ENCODE measurements around the gene EBI3. TPM values are rescaled to one million over a fixed set of nuclear protein-coding genes. Genes with fewer than 3 reads are reported as not detected.
A peak's percentile ranks its signal among the peaks of the same experiment; 100 is the strongest.

Gene EBI3
- total and polyA plus RNA-seq, 2 of the 8 experiments (the other 6 are each of a cell fraction or from before 2014, with no cell fraction given), result 0.99 to 8.4 TPM

- Histone ChIP-seq H3K27ac (ENCODE audit: low read depth, low read length) (no peak overlapping the region), H4K5ac (ENCODE audit: insufficient read length, low read depth, low read length) (no peak overlapping the region), H2BK12ac (ENCODE audit: low read depth, low read length) (peak overlapping the region; percentile 1; the same call in 1 of the 2 replicates), H2BK5ac (ENCODE audit: low read depth, low read length) (no peak overlapping the region), H4K91ac (replicated peaks; ENCODE audit: insufficient read length, low read length) (no peak overlapping the region), H4K20me1 (replicated peaks in 1 of 2; ENCODE audit: control insufficient read depth in 1 of 2, insufficient read depth in 2 of 2, low read length in 2 of 2) (no peaks in the 10 kb centered on the region), H3K79me1 (ENCODE audit: low read depth, low read length) (no peaks in the 10 kb centered on the region), H2AFZ (ENCODE audit: low read length) (no peak overlapping the region), H3K18ac (ENCODE audit: extremely low read depth, low read length) (peak overlapping the region; percentile 34; the same call in 1 of the 2 replicates), H2BK15ac (ENCODE audit: low read length) (0 out of 2 replicates have a peak overlapping the region, but pooled peaks have one; percentile 40), H3K36me3 (ENCODE audit: control insufficient read depth in 2 of 4, insufficient read depth in 4 of 4, low read length in 3 of 4) (no peaks in the 10 kb centered on the region), H2BK120ac (replicated peaks; ENCODE audit: low read depth, low read length) (no peak overlapping the region), H3K4ac (replicated peaks; ENCODE audit: insufficient read length, low read depth, low read length) (no peak overlapping the region), H3K23me2 (ENCODE audit: low read depth, low read length) (peaks cover under 1% of the 10 kb centered on the region; the same call in 1 of the 2 replicates), H3K4me1 (replicated peaks in 1 of 4; ENCODE audit: control insufficient read depth in 3 of 4, insufficient read depth in 4 of 4, low read length in 3 of 4) (peaks cover 0 to 4% (median 1%) of the 10 kb centered on the region in 4 experiments; a peak in 4 of 7 replicates), H3K27me3 (replicated peaks in 1 of 4; ENCODE audit: control insufficient read depth in 3 of 4, extremely low read depth in 1 of 4, insufficient read depth in 3 of 4, low read length in 3 of 4) (peaks cover 7 to 21% (median 18%) of the 10 kb centered on the region in 4 experiments), H2BK20ac (ENCODE audit: low read length) (no peak overlapping the region), H3K56ac (replicated peaks; ENCODE audit: insufficient read length, low read depth, low read length) (no peak overlapping the region), H3K9me3 (ENCODE audit: insufficient read depth in 2 of 2, low read depth in 1 of 2, low read length in 1 of 2) (no peaks in the 10 kb centered on the region), H3K4me2 (ENCODE audit: insufficient read depth in 1 of 2, low read depth in 2 of 2, low read length in 2 of 2) (peak overlapping the region in 1 of 2 experiments; percentile 52; a peak in 2 of 4 replicates), H2AK5ac (ENCODE audit: low read depth, low read length) (peak overlapping the region; percentile 16; the same call in 1 of the 2 replicates), H3K14ac (ENCODE audit: insufficient read length) (no peak overlapping the region), H3K79me2 (ENCODE audit: control insufficient read depth in 1 of 2, insufficient read depth in 2 of 2, low read length in 2 of 2) (no peaks in the 10 kb centered on the region), H3K23ac (ENCODE audit: insufficient read length) (no peak overlapping the region), H3K9ac (replicated peaks in 1 of 4; ENCODE audit: extremely low read depth in 1 of 4, low read depth in 3 of 4, low read length in 3 of 4) (no peak overlapping the region), H3K4me3 (ENCODE audit: extremely low read depth in 1 of 4, insufficient read depth in 2 of 4, low read depth in 3 of 4, low read length in 4 of 4) (no peak overlapping the region; a peak in 2 of 8 replicates), H4K8ac (ENCODE audit: extremely low read depth, insufficient read depth, low read length) (no peak overlapping the region)
- TF ChIP-seq TCF12 (IDR thresholded peaks at IDR 0.05; ENCODE audit: low read depth, low read length) (no peak), JUND (IDR thresholded peaks at IDR 0.05; ENCODE audit: low read length) (no peak), MAFK (IDR thresholded peaks at IDR 0.05; ENCODE audit: low read depth, low read length) (no peak), KDM1A (IDR thresholded peaks at IDR 0.05; ENCODE audit: borderline replicate concordance, low read length) (peak; percentile 59; the same call in 1 of the 2 replicates), GABPA (IDR thresholded peaks at IDR 0.05; ENCODE audit: borderline replicate concordance, insufficient read depth, low read length) (no peak), CREB1 (IDR thresholded peaks at IDR 0.05) (no peak)
- no peak for DNase-seq (ENCODE audit: low read depth in 1 of 2, low spot score in 2 of 2)
- ChIA-PET CTCF (ENCODE audit: partially characterized antibody) (interaction anchor here (1.2 to 2.3 kb wide), 2 partner anchors 17 to 68 kb away, joined by 3 to 25 read pairs; no protein-coding TSS in a partner anchor), POLR2A (ENCODE audit: partially characterized antibody) (interaction anchor here (0.7 to 1.9 kb wide), 5 partner anchors 11 to 58 kb away, joined by 3 to 9 read pairs (median 3); partner anchors contain the start of gene MPND)
- no peak for FAIRE-seq
- WGBS, 2 experiments (ENCODE audit: extremely low coverage in 1 of 2, insufficient coverage in 1 of 2, insufficient read length in 1 of 2, insufficient replicate concordance in 2 of 2, low coverage in 1 of 2, low lambda C conversion rate in 2 of 2, missing lambda C conversion rate in 1 of 2), result 77% methylated on average over 6 of the region's 6 CpGs; no CpG with 5 or more reads in 1 of the 2 experiments
These were observed 55.7 kb downstream of the EBI3 start for GRCh38 chr19:4284974-4285373.

Measured in H1 (cell line).